ENCODE results near the gene TBX2. TPM values are rescaled to one million over a fixed set of nuclear protein-coding genes. Genes with fewer than 3 reads are reported as not detected.

TBX2 gene
- total RNA-seq (ENCODE audit: low replicate concordance): 8.7 and 55.9 TPM in 2 replicates
- long read RNA-seq: 0 reads

- Mint-ChIP-seq H3K9me3 (no peaks in the 10 kb centered on the region), H3K4me1 (ENCODE audit: unreplicated experiment) (peaks cover 31% of the 10 kb centered on the region), H3K27ac (peak within 1 kb of the TSS; percentile 72), H3K36me3 (peaks cover 15% of the 10 kb centered on the region), H3K4me3 (peak within 1 kb of the TSS; percentile 91), H3K27me3 (peaks cover 70% of the 10 kb centered on the region)
- no peak for DNase-seq (ENCODE audit: extremely low spot score, unreplicated experiment)
- TF ChIP-seq CTCF (conservative IDR thresholded peaks at IDR 0.05): no peak
Observed at GRCh38 chr17:61399131-61400065, at the start of gene TBX2. TSS of gene TBX2 (plus strand) at chr17:61399843. CDS start at chr17:61400177, 334 bp downstream.

- H3K4me3 Mint-ChIP-seq: no peak overlapping the region
- TF ChIP-seq CTCF (conservative IDR thresholded peaks at IDR 0.05): no peak
- H3K27me3 Mint-ChIP-seq: no peaks in the 10 kb centered on the region
- no peak for DNase-seq (ENCODE audit: extremely low spot score, unreplicated experiment)
- peaks cover 38% of the 10 kb centered on the region for H3K4me1 Mint-ChIP-seq (ENCODE audit: unreplicated experiment)
- H3K9me3 Mint-ChIP-seq: peaks cover 5% of the 10 kb centered on the region
- no peak overlapping the region for H3K27ac Mint-ChIP-seq
- H3K36me3 Mint-ChIP-seq: no peaks in the 10 kb centered on the region
Observed at GRCh38 chr17:61351745-61352407, 47.8 kb upstream of the TBX2 start.

GRCh38 chr17:61352408-61352770 lies 47.3 kb upstream of the TBX2 start:
- H3K9me3 Mint-ChIP-seq: peaks cover 5% of the 10 kb centered on the region
- TF ChIP-seq CTCF (conservative IDR thresholded peaks at IDR 0.05): no peak
- peaks cover 38% of the 10 kb centered on the region for H3K4me1 Mint-ChIP-seq (ENCODE audit: unreplicated experiment)
- H3K27me3 Mint-ChIP-seq: no peaks in the 10 kb centered on the region
- no peaks in the 10 kb centered on the region for H3K36me3 Mint-ChIP-seq
- no peak overlapping the region for H3K27ac Mint-ChIP-seq
- no peak overlapping the region for H3K4me3 Mint-ChIP-seq
- DNase-seq (ENCODE audit: extremely low spot score, unreplicated experiment): no peak

- no peaks in the 10 kb centered on the region for H3K27me3 Mint-ChIP-seq
- H3K4me1 Mint-ChIP-seq (ENCODE audit: unreplicated experiment): peaks cover 38% of the 10 kb centered on the region
- no peak overlapping the region for H3K27ac Mint-ChIP-seq
- no peaks in the 10 kb centered on the region for H3K36me3 Mint-ChIP-seq
- no peak for DNase-seq (ENCODE audit: extremely low spot score, unreplicated experiment)
- no peak for TF ChIP-seq CTCF (conservative IDR thresholded peaks at IDR 0.05)
- H3K4me3 Mint-ChIP-seq: no peak overlapping the region
- H3K9me3 Mint-ChIP-seq: peaks cover 5% of the 10 kb centered on the region
Observed at GRCh38 chr17:61352781-61353491, 46.7 kb upstream of the TBX2 start.

GRCh38 chr17:61353615-61354014 lies 46.0 kb upstream of the TBX2 start:
- peaks cover 38% of the 10 kb centered on the region for H3K4me1 Mint-ChIP-seq (ENCODE audit: unreplicated experiment)
- H3K4me3 Mint-ChIP-seq: no peak overlapping the region
- no peaks in the 10 kb centered on the region for H3K36me3 Mint-ChIP-seq
- no peak overlapping the region for H3K27ac Mint-ChIP-seq
- no peaks in the 10 kb centered on the region for H3K27me3 Mint-ChIP-seq
- no peak for TF ChIP-seq CTCF (conservative IDR thresholded peaks at IDR 0.05)
- no peak for DNase-seq (ENCODE audit: extremely low spot score, unreplicated experiment)
- no peaks in the 10 kb centered on the region for H3K9me3 Mint-ChIP-seq

All from type B pancreatic cell (in vitro differentiated cells).